AG09309 (cell line): ENCODE data around the gene KLHL40.

Experiments
- DNase-seq: peaks from one replicate; pipeline ENCODE4 v3.0.0-alpha.2; 2010; ENCODE audit warnings: low read depth
- H3K4me3 ChIP-seq: 2 replicates; pipeline ENCODE4 v1.5.1; 2011; ENCODE audit warnings: mild to moderate bottlenecking, low read depth, low read length, moderate library complexity; ENCODE audit not compliant: control insufficient read depth
- TF ChIP-seq, protein P1 (sequence below): IDR thresholded peaks from 2 replicates; pipeline ENCODE4 v1.5.1; 2011; ENCODE audit warnings: mild to moderate bottlenecking, low read depth, low read length, inconsistent platforms; ENCODE audit not compliant: insufficient read depth, control insufficient read depth; ENCODE audit errors: missing control alignments

KLHL40 gene

DNA sequence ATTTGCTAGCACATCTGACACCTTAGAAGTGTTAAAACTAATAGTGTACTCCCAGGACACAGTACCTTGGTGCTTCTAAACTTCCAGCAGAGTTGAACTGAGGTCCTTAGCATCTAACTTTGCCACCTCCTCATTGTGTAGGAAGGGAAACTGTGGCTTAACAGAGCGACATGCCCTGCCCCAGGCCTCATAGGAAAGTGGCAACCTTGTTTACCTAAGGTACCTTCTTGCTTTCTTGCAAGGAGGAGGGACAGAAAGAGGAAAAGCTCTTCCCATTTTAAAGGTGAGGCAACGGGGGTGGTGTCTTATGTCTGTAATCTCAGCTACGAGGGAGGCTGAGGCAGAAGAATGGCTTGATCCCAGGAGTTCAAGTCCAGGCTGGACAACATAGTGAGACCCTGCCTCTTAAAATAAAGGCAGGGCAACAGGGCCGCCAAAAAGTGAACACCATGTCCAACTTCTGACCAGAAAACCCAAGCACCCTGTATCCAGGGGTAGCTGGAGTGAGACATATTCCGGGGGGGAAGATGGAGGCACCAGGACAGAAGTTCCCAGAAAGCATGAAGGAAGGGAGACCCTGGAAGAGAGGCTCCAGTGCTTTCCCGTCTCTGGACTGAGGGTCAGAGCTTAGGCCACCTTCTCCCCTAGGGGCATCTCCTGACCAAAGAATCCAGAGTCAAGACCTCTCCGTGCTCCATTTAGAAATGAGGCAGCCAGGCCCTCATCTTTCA, 540 bp upstream of the KLHL40 start:
- H3K4me3 ChIP-seq, result no peak overlapping the region
- no peak for DNase-seq
- TF ChIP-seq, protein P1, sequence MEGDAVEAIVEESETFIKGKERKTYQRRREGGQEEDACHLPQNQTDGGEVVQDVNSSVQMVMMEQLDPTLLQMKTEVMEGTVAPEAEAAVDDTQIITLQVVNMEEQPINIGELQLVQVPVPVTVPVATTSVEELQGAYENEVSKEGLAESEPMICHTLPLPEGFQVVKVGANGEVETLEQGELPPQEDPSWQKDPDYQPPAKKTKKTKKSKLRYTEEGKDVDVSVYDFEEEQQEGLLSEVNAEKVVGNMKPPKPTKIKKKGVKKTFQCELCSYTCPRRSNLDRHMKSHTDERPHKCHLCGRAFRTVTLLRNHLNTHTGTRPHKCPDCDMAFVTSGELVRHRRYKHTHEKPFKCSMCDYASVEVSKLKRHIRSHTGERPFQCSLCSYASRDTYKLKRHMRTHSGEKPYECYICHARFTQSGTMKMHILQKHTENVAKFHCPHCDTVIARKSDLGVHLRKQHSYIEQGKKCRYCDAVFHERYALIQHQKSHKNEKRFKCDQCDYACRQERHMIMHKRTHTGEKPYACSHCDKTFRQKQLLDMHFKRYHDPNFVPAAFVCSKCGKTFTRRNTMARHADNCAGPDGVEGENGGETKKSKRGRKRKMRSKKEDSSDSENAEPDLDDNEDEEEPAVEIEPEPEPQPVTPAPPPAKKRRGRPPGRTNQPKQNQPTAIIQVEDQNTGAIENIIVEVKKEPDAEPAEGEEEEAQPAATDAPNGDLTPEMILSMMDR, result no peak

- no peak for DNase-seq
- no peak overlapping the region for H3K4me3 ChIP-seq
- TF ChIP-seq, protein P1, result no peak
Observed at GRCh38 chr3:42685891-42686820, 819 bp downstream of the KLHL40 start.

GRCh38 chr3:42686832-42687650, 1.7 kb downstream of the KLHL40 start:
- no peak for DNase-seq
- no peak overlapping the region for H3K4me3 ChIP-seq
- TF ChIP-seq, protein P1, result no peak

DNA sequence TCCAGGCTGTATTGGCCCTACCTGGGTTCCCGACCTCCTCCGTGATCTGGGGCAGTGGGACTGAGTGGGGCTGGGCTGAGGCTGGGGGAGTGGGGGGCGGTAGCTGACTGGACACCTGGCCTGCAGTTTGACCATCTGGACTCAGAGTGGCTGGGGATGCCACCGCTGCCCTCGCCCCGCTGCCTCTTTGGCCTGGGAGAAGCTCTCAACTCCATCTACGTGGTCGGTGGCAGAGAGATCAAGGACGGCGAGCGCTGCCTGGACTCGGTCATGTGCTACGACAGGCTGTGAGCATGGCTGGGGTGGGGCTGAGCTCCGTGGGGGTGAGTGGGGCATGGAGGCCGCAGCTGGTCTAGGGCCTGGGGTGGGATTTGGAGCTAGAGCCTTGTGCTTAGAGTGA, 2.7 kb downstream of the KLHL40 start:
- no peak for DNase-seq
- H3K4me3 ChIP-seq, result no peak overlapping the region
- TF ChIP-seq, protein P1, result no peak

DNA sequence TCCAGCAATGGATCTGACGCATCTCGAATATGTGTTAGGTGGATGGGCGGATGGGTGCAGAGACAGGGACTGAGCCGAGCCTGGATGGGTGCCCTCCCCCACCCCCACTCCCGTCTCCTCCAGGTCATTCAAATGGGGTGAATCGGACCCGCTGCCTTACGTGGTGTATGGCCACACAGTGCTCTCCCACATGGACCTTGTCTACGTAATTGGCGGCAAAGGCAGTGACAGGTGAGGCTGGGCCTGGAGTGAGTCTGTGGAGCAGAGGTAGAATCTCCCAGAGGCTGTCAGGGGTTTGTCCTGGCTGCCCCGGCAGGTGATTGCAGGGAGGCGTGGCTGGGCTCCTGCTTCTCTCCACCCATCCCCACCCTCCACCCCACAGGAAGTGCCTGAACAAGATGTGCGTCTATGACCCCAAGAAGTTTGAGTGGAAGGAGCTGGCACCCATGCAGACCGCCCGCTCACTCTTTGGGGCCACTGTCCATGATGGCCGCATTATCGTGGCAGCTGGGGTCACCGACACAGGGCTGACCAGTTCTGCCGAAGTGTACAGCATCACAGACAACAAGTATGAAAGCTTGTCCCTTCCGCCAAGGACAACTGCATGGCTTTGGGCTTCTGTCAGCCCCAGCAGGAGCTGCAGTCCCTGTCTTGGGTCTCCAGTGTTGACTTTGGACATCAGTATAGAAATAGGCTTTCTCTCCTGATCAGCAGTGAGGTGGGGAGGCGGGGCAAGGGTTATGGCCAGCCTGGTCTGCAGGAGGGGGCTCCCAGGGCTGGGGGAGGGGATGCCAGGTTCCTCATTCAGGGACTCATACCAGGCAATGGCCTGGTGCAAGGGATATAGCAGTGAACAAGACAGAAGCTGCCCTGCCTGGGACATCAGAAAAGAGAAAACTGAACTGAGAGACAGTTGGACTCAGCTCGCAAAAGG, 3.4 kb downstream of the KLHL40 start:
- H3K4me3 ChIP-seq, result no peak overlapping the region
- DNase-seq, result no peak
- TF ChIP-seq, protein P1, result no peak

GRCh38 chr3:42689421-42690014, 4.2 kb downstream of the KLHL40 start:
- H3K4me3 ChIP-seq, result no peak overlapping the region
- TF ChIP-seq, protein P1, result no peak
- no peak for DNase-seq
